OCI-LY1 (cell line): ENCODE data around the gene KRTAP10-4.

Experiments
- H2AFZ ChIP-seq: fragments of 200-600 bp; sonication (generic), shearing (Covaris generic); 2 replicates; pipeline ENCODE4 v1.6.0; 2014; ENCODE audit warnings: antibody characterized with exemption, mild to moderate bottlenecking, low read length
- H3F3A ChIP-seq: fragments of 200-600 bp; sonication (generic), shearing (Covaris generic); 2 replicates; pipeline ENCODE4 v1.6.0; 2014; ENCODE audit warnings: mild to moderate bottlenecking, antibody characterized with exemption, low read length, moderate library complexity; ENCODE audit not compliant: insufficient read depth
- H3K27ac ChIP-seq: fragments of 200-600 bp; sonication (generic); 2 replicates; pipeline ENCODE4 v1.5.1; 2014; ENCODE audit warnings: low read length, mixed run types, mild to moderate bottlenecking, low read depth; ENCODE audit not compliant: poor library complexity, severe bottlenecking
- H3K27me3 ChIP-seq: fragments of 200-600 bp; sonication (generic); 2 replicates; pipeline ENCODE4 v1.6.0; 2014; ENCODE audit warnings: antibody characterized with exemption, mild to moderate bottlenecking, low read length, moderate library complexity; ENCODE audit not compliant: insufficient read depth
- H3K36me3 ChIP-seq: fragments of 200-600 bp; sonication (generic); 2 replicates; pipeline ENCODE4 v1.6.1; 2014; ENCODE audit warnings: mild to moderate bottlenecking, antibody characterized with exemption, low read length, moderate library complexity, mixed read lengths; ENCODE audit not compliant: insufficient read depth
- H3K4me1 ChIP-seq: fragments of 200-600 bp; sonication (generic); 2 replicates; pipeline ENCODE4 v1.5.1; 2014; ENCODE audit warnings: mild to moderate bottlenecking, low read length, moderate library complexity; ENCODE audit not compliant: insufficient read depth, severe bottlenecking
- H3K4me2 ChIP-seq: fragments of 200-600 bp; sonication (generic), shearing (Covaris generic); 2 replicates; pipeline ENCODE4 v1.6.1; 2014; ENCODE audit warnings: low read length
- H3K4me3 ChIP-seq: fragments of 200-600 bp; sonication (generic); 2 replicates; pipeline ENCODE4 v1.5.1; 2014; ENCODE audit warnings: low read length, low read depth, mild to moderate bottlenecking, mixed read lengths; ENCODE audit not compliant: poor library complexity, severe bottlenecking
- H3K79me2 ChIP-seq: fragments of 200-600 bp; shearing (Covaris generic); 2 replicates; pipeline ENCODE4 v1.6.1; 2016; ENCODE audit warnings: mixed run types, low read length, mixed read lengths; ENCODE audit not compliant: insufficient read depth
- H3K9ac ChIP-seq: fragments of 200-600 bp; sonication (generic), shearing (Covaris generic); 2 replicates; pipeline ENCODE4 v1.6.1; 2014; ENCODE audit warnings: mild to moderate bottlenecking, low read length, mixed read lengths
- H3K9me2 ChIP-seq: fragments of 200-600 bp; sonication (generic), shearing (Covaris generic); 2 replicates; pipeline ENCODE4 v1.6.1; 2014; ENCODE audit warnings: low read depth, mild to moderate bottlenecking, low read length, mixed read lengths
- H3K9me3 ChIP-seq: fragments of 200-600 bp; shearing (Covaris generic); 2 replicates; pipeline ENCODE4 v1.6.1; 2014; ENCODE audit warnings: low read length, mixed read lengths
- H4K20me1 ChIP-seq: fragments of 200-600 bp; sonication (generic), shearing (Covaris generic); 2 replicates; pipeline ENCODE4 v1.6.0; 2016; ENCODE audit warnings: mild to moderate bottlenecking, low read length; ENCODE audit not compliant: insufficient read depth
- CTCF ChIP-seq: fragments of 200-600 bp; sonication (generic), shearing (Covaris generic); IDR thresholded peaks from 2 replicates; pipeline ENCODE4 v1.5.1; 2017; ENCODE audit warnings: mild to moderate bottlenecking, antibody characterized with exemption, low read length, moderate library complexity, mixed read lengths
- EZH2 ChIP-seq: fragments of 200-600 bp; sonication (generic), shearing (Covaris generic); IDR thresholded peaks from 2 replicates; pipeline ENCODE4 v1.8.0; 2017; ENCODE audit warnings: borderline replicate concordance, mixed run types, mild to moderate bottlenecking, antibody characterized with exemption, low read length, moderate library complexity, mixed read lengths

The KRTAP10-4 gene

DNA sequence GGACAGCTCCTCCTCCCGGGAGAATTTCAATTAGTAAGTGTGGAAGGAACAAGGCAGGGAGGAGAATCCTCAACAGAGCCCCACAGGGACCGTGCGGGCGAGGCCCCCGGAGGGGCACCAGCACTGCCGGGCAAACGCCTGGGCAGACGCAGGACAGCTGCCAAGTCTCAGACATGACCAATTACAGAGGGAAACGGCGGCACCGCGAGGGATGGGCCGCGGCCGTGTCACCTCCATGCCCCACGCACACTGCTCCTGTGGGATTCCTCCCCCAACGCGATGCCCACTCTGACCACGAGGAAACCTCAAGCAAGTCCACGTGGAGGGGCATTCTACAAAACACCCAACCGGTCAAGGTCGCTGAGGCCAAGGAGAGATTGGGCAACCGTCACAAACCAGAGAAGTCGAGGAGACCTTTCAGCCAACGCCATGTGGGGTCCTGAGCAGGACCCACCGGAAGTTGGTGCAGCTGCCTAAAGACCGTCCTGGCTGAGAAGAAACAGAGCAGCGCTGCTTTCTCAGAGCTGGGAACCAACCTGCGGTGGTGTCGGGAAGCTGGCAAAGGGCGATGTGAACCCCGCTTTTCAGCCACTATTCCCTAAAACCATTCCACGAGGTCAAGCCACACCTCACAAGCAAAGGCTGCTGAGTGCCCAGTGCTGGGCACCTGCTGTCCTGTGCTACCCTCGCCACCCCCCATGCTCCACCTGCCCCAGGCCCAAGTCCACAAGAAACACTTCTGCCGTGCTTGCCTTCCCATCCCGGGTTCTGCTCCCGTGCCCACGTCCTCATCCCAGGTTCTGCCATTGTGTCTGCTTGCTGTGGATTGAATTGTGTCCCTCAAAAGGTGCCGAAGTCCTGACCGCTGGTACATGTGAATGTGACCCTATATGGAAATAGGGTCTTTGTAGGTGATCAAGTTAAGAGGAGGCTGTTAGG, 1.4 kb upstream of the KRTAP10-4 start:
- H3K9me3 ChIP-seq = peaks cover under 1% of the 10 kb centered on the region; the same call in 1 of the 2 replicates
- no peak overlapping the region for H3K9ac ChIP-seq
- H4K20me1 ChIP-seq = no peaks in the 10 kb centered on the region
- H3K27me3 ChIP-seq = peaks cover 8% of the 10 kb centered on the region; the same call in 1 of the 2 replicates
- no peak for TF ChIP-seq EZH2
- no peaks in the 10 kb centered on the region for H3K79me2 ChIP-seq
- no peak overlapping the region for H3K4me3 ChIP-seq
- no peaks in the 10 kb centered on the region for H3K4me1 ChIP-seq
- no peak overlapping the region for H2AFZ ChIP-seq
- H3K36me3 ChIP-seq = no peaks in the 10 kb centered on the region; the same call in 1 of the 2 replicates
- H3K4me2 ChIP-seq = no peak overlapping the region
- no peaks in the 10 kb centered on the region for H3F3A ChIP-seq
- no peak overlapping the region for H3K27ac ChIP-seq
- no peaks in the 10 kb centered on the region for H3K9me2 ChIP-seq

- Histone ChIP-seq H3K4me3 (no peak overlapping the region), H3K9me3 (peaks cover 4% of the 10 kb centered on the region; the same call in 1 of the 2 replicates), H3K4me2 (no peak overlapping the region), H3K27me3 (peaks cover 8% of the 10 kb centered on the region; the same call in 1 of the 2 replicates), H2AFZ (no peak overlapping the region), H3K9ac (no peak overlapping the region), H3K9me2 (no peaks in the 10 kb centered on the region), H3K36me3 (no peaks in the 10 kb centered on the region; the same call in 1 of the 2 replicates), H4K20me1 (no peaks in the 10 kb centered on the region), H3K79me2 (no peaks in the 10 kb centered on the region), H3K4me1 (no peaks in the 10 kb centered on the region), H3K27ac (no peak overlapping the region), H3F3A (no peaks in the 10 kb centered on the region)
- no peak for TF ChIP-seq CTCF
- TF ChIP-seq EZH2 = no peak
These were observed 458 bp upstream of the KRTAP10-4 start for GRCh38 chr21:44572959-44573583.

DNA sequence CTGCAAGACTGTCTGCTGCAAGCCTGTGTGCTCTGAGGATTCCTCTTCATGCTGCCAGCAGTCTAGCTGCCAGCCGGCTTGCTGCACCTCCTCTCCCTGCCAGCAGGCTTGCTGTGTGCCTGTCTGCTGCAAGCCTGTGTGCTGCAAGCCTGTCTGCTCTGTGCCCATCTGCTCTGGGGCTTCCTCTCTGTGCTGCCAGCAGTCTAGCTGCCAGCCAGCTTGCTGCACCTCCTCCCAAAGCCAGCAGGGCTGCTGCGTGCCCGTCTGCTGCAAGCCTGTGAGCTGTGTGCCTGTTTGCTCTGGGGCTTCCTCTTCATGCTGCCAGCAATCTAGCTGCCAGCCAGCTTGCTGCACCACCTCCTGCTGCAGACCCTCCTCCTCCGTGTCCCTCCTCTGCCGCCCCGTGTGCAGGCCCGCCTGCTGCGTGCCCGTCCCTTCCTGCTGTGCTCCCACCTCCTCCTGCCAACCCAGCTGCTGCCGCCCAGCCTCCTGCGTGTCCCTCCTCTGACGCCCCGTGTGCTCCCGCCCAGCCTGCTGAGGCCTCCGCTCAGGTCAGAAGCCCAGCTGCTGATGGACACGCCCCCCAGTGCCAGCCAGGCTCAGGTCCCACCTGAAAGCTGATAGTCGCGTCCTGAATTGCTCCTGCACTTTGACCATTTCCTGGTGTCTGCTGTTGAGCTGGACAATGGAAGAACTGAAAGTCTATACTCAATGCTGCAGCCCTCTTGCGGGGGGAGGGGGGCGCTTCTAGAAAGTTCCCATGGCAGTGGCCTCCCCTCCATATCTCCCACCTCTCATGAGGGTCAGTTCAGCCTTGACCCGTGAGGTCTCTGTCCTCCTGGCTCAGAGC, 1.2 kb downstream of the KRTAP10-4 start:
- Histone ChIP-seq H3K27ac (no peak overlapping the region), H3K27me3 (peaks cover 3% of the 10 kb centered on the region; the same call in 1 of the 2 replicates), H3K9ac (no peak overlapping the region)

More for the DNA sequence above, 1.2 kb downstream of the KRTAP10-4 start:
- H2AFZ ChIP-seq = no peak overlapping the region
- H3K9me2 ChIP-seq = no peaks in the 10 kb centered on the region
- no peaks in the 10 kb centered on the region for H3K79me2 ChIP-seq
- H4K20me1 ChIP-seq = no peaks in the 10 kb centered on the region
- no peak overlapping the region for H3K4me3 ChIP-seq
- H3K9me3 ChIP-seq = peaks cover 4% of the 10 kb centered on the region; the same call in 1 of the 2 replicates
- H3F3A ChIP-seq = no peaks in the 10 kb centered on the region
- no peak for TF ChIP-seq EZH2
- no peak for TF ChIP-seq CTCF
- H3K4me1 ChIP-seq = no peaks in the 10 kb centered on the region
- no peaks in the 10 kb centered on the region; the same call in 1 of the 2 replicates for H3K36me3 ChIP-seq
- no peak overlapping the region for H3K4me2 ChIP-seq
